NCI-H1694 treated with DMSO at 0.1 percent for 48 hours (cell line): ENCODE data around the gene SPCS1.

Experiments
- DNase-seq: peaks from one replicate; lab custom pipeline; 2025; lab: John Stamatoyannopoulos, UW

The SPCS1 gene

DNA sequence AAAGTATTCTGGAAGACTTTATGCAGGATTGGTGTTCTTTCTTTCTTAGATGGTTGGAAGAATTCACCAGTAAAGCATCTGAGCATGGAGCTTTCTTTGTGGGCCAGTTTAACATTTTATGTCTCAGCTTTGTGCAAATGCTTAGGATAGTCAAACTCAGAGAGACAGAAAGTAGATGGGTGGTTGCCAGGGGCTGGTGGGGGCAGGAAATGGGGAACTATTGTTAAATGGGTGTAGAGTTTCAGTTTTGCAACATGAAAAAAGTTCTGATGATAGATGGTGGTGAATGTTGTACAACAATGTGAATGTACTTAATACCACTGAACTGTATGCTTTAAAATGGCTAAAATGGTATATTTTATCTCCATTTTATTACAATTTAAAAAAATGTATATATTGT lies 24.8 kb downstream of the SPCS1 start:
- no peak for DNase-seq

GRCh38 chr3:52731590-52731989 lies 25.7 kb downstream of the SPCS1 start:
- no peak for DNase-seq

DNA sequence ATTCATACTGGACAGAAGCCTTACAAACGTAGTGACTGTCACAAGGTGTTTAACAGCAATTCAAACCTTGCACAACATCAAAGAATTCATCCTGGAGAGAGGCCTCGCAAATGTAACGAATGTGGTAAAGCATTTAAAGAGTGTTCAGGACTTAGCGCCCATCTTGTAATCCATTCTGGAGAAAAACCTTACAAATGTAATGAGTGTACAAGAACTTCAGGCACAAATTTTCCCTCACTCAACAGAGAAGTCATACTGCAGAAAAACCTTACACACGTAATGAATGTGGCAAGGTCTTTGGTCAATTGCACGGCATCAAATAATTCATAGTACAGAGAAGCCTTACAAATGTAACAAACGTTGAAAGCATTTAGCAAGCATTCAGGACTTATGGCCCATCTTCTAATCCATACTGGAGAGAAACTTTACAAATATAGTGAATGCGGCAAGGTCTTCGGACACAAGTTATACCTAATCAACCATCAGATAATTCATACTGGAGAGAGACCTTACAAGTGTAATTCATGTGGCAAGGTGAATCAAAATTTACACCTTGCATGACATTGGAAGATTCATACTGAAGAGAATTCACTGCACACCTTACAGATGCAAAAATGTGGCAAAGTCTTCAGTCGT lies 27.5 kb downstream of the SPCS1 start:
- no peak for DNase-seq

DNA sequence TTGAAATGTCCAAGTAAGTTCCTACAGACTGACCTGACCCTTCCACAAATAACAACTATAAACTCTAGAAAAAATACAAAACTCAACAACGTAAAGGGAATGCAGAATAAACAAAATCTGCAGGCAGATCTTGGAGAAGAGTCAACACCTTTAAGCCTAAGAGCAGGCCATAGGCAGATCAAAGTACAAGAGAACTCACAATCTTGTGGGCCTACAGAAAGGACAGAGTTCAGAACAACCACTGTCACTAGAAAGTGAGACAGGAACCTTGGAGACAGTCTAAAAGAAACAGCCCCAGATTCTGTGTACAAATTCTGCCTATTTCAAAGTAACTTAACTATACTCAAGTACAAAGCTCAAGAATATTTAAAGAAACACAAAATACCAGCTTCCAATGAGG lies 33.8 kb downstream of the SPCS1 start:
- no peak for DNase-seq

GRCh38 chr3:52742418-52743041 lies 36.6 kb downstream of the SPCS1 start:
- peak; percentile 12 for DNase-seq

- no peak for DNase-seq
These were observed 37.2 kb downstream of the SPCS1 start for GRCh38 chr3:52743152-52743551.

GRCh38 chr3:52743721-52744120 lies 37.8 kb downstream of the SPCS1 start:
- no peak for DNase-seq

- no peak for DNase-seq
These were observed 46.2 kb downstream of the SPCS1 start for GRCh38 chr3:52752045-52752660.

- DNase-seq: no peak
These were observed 48.5 kb downstream of the SPCS1 start for GRCh38 chr3:52754373-52754772.

DNA sequence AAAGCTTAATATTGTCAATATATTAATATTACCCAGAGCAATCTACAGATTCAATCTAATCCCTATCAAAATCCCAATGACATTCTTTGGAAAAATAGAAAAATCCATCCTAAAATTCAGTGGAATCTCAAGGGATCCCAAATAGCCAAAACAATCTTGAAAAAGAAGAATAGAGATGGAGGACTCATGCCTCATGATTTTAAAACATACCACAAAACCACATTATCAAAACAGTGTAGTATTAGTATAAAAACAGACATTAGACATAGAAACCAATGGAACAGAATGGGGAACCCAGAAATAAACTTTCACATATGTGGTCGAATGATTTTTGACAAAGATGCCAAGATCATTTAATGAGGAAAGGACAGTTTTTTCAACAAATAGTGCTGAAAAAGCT lies 50.2 kb downstream of the SPCS1 start:
- no peak for DNase-seq
